GM23338 (cell line): ENCODE data around the gene YES1.
A peak's percentile ranks its signal among the peaks of the same experiment; 100 is the strongest.

Experiments used
- CREB1 ChIP-seq: fragments of 250-450 bp; sonication (Bioruptor Pico); IDR thresholded peaks from 2 replicates; pipeline ENCODE4 v1.5.0; 2020; ENCODE audit warnings: low read depth, mild to moderate bottlenecking, moderate library complexity
- EZH2 ChIP-seq: fragments of 200-600 bp; sonication (generic); IDR thresholded peaks from one replicate; pipeline ENCODE4 v1.8.0; 2017; ENCODE audit warnings: antibody characterized with exemption, mild to moderate bottlenecking, low read depth; ENCODE audit not compliant: unreplicated experiment
- EZH2phosphoT487 ChIP-seq: fragments of 200-600 bp; sonication (generic); IDR thresholded peaks from one replicate; pipeline ENCODE4 v1.8.1; 2018; ENCODE audit warnings: antibody characterized with exemption; ENCODE audit not compliant: unreplicated experiment
- JUNB ChIP-seq: IDR thresholded peaks from one replicate; pipeline ENCODE4 v1.6.1; 2016; ENCODE audit warnings: antibody characterized with exemption; ENCODE audit not compliant: unreplicated experiment
- NANOG ChIP-seq: IDR thresholded peaks from 2 replicates; pipeline ENCODE4 v1.6.1; 2016; ENCODE audit warnings: antibody characterized with exemption, borderline replicate concordance
- POLR2AphosphoS5 ChIP-seq: IDR thresholded peaks from 2 replicates; pipeline ENCODE4 v1.6.1; 2016; ENCODE audit warnings: antibody characterized with exemption, low read depth
- STAT1 ChIP-seq: IDR thresholded peaks from one replicate; pipeline ENCODE4 v1.6.1; 2016; ENCODE audit warnings: antibody characterized with exemption; ENCODE audit not compliant: unreplicated experiment
- ZNF114 ChIP-seq: fragments of 250-450 bp; sonication (Bioruptor Pico); IDR thresholded peaks from 2 replicates; pipeline ENCODE4 v1.5.0; 2020; ENCODE audit warnings: mild to moderate bottlenecking, moderate library complexity
- TF ChIP-seq, protein P1 (sequence below), 2 experiments: fragments of 200-600 bp in 1 of 2; sonication (generic) in 1 of 2; conservative IDR thresholded peaks; 2 replicates each; pipeline versions ENCODE4 v1.5.1 to v1.6.1; 2016 to 2017; ENCODE audit warnings: antibody characterized with exemption in 2 of 2, low read depth in 2 of 2, mild to moderate bottlenecking in 2 of 2, moderate library complexity in 1 of 2
- TF ChIP-seq, protein P2 (sequence below): IDR thresholded peaks from one replicate; pipeline ENCODE4 v1.6.1; 2018; ENCODE audit warnings: antibody characterized with exemption; ENCODE audit not compliant: unreplicated experiment
- TF ChIP-seq, protein P3 (sequence below): fragments of 250-450 bp; sonication (Bioruptor Pico); IDR thresholded peaks from 2 replicates; pipeline ENCODE4 v1.5.0; 2020; ENCODE audit warnings: mild to moderate bottlenecking, moderate library complexity

DNA sequence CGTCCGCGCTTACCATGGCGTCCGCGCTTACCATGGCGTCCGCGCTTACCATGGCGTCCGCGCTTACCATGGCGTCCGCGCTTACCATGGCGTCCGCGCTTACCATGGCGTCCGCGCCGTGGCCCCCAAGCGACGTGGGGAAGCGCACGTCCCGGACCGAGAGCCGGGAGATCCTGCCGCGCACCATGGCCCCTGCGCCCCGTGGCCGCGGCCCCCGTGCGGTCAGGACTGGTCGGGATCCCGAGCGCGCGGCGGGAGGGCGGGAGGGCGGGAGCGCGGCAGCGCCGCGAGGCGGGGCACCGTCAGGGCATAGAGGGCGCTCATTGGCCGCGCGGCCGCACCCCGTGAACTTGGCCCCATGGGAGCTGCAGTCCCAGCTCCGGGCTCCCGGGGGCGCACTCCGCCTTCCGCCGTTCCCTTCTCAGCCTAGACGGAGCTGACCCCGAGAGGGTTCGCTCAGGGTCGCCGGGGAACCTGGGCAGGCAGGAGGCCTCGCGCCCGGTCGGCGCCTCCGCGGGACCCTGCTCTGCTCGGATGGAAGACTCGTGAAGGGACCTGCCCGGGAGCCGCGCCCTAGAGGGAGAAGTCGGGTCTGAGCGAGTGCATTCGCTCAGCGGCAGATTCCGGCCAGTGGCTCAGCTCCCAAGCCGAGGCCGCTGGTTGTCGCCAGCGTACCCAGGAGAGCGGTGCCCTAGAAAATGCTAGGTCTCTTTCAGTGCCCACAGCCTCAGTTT, 99.5 kb downstream of the YES1 start, which contains the start of gene ENOSF1:
- TF ChIP-seq POLR2AphosphoS5 (peak; percentile 81), EZH2 (no peak), CREB1 (CRISPR knock-in tag) (no peak; the same call in 1 of the 2 replicates), NANOG (no peak), STAT1 (no peak), EZH2phosphoT487 (no peak), JUNB (no peak), ZNF114 (CRISPR knock-in tag) (no peak)
- TF ChIP-seq, protein P1, sequence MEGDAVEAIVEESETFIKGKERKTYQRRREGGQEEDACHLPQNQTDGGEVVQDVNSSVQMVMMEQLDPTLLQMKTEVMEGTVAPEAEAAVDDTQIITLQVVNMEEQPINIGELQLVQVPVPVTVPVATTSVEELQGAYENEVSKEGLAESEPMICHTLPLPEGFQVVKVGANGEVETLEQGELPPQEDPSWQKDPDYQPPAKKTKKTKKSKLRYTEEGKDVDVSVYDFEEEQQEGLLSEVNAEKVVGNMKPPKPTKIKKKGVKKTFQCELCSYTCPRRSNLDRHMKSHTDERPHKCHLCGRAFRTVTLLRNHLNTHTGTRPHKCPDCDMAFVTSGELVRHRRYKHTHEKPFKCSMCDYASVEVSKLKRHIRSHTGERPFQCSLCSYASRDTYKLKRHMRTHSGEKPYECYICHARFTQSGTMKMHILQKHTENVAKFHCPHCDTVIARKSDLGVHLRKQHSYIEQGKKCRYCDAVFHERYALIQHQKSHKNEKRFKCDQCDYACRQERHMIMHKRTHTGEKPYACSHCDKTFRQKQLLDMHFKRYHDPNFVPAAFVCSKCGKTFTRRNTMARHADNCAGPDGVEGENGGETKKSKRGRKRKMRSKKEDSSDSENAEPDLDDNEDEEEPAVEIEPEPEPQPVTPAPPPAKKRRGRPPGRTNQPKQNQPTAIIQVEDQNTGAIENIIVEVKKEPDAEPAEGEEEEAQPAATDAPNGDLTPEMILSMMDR (conservative IDR thresholded peaks at IDR 0.05; ENCODE audit: low read depth in 2 of 2), result peak; percentile 51 to 80
- TF ChIP-seq, protein P2, sequence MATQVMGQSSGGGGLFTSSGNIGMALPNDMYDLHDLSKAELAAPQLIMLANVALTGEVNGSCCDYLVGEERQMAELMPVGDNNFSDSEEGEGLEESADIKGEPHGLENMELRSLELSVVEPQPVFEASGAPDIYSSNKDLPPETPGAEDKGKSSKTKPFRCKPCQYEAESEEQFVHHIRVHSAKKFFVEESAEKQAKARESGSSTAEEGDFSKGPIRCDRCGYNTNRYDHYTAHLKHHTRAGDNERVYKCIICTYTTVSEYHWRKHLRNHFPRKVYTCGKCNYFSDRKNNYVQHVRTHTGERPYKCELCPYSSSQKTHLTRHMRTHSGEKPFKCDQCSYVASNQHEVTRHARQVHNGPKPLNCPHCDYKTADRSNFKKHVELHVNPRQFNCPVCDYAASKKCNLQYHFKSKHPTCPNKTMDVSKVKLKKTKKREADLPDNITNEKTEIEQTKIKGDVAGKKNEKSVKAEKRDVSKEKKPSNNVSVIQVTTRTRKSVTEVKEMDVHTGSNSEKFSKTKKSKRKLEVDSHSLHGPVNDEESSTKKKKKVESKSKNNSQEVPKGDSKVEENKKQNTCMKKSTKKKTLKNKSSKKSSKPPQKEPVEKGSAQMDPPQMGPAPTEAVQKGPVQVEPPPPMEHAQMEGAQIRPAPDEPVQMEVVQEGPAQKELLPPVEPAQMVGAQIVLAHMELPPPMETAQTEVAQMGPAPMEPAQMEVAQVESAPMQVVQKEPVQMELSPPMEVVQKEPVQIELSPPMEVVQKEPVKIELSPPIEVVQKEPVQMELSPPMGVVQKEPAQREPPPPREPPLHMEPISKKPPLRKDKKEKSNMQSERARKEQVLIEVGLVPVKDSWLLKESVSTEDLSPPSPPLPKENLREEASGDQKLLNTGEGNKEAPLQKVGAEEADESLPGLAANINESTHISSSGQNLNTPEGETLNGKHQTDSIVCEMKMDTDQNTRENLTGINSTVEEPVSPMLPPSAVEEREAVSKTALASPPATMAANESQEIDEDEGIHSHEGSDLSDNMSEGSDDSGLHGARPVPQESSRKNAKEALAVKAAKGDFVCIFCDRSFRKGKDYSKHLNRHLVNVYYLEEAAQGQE, result no peak
- TF ChIP-seq, protein P3, sequence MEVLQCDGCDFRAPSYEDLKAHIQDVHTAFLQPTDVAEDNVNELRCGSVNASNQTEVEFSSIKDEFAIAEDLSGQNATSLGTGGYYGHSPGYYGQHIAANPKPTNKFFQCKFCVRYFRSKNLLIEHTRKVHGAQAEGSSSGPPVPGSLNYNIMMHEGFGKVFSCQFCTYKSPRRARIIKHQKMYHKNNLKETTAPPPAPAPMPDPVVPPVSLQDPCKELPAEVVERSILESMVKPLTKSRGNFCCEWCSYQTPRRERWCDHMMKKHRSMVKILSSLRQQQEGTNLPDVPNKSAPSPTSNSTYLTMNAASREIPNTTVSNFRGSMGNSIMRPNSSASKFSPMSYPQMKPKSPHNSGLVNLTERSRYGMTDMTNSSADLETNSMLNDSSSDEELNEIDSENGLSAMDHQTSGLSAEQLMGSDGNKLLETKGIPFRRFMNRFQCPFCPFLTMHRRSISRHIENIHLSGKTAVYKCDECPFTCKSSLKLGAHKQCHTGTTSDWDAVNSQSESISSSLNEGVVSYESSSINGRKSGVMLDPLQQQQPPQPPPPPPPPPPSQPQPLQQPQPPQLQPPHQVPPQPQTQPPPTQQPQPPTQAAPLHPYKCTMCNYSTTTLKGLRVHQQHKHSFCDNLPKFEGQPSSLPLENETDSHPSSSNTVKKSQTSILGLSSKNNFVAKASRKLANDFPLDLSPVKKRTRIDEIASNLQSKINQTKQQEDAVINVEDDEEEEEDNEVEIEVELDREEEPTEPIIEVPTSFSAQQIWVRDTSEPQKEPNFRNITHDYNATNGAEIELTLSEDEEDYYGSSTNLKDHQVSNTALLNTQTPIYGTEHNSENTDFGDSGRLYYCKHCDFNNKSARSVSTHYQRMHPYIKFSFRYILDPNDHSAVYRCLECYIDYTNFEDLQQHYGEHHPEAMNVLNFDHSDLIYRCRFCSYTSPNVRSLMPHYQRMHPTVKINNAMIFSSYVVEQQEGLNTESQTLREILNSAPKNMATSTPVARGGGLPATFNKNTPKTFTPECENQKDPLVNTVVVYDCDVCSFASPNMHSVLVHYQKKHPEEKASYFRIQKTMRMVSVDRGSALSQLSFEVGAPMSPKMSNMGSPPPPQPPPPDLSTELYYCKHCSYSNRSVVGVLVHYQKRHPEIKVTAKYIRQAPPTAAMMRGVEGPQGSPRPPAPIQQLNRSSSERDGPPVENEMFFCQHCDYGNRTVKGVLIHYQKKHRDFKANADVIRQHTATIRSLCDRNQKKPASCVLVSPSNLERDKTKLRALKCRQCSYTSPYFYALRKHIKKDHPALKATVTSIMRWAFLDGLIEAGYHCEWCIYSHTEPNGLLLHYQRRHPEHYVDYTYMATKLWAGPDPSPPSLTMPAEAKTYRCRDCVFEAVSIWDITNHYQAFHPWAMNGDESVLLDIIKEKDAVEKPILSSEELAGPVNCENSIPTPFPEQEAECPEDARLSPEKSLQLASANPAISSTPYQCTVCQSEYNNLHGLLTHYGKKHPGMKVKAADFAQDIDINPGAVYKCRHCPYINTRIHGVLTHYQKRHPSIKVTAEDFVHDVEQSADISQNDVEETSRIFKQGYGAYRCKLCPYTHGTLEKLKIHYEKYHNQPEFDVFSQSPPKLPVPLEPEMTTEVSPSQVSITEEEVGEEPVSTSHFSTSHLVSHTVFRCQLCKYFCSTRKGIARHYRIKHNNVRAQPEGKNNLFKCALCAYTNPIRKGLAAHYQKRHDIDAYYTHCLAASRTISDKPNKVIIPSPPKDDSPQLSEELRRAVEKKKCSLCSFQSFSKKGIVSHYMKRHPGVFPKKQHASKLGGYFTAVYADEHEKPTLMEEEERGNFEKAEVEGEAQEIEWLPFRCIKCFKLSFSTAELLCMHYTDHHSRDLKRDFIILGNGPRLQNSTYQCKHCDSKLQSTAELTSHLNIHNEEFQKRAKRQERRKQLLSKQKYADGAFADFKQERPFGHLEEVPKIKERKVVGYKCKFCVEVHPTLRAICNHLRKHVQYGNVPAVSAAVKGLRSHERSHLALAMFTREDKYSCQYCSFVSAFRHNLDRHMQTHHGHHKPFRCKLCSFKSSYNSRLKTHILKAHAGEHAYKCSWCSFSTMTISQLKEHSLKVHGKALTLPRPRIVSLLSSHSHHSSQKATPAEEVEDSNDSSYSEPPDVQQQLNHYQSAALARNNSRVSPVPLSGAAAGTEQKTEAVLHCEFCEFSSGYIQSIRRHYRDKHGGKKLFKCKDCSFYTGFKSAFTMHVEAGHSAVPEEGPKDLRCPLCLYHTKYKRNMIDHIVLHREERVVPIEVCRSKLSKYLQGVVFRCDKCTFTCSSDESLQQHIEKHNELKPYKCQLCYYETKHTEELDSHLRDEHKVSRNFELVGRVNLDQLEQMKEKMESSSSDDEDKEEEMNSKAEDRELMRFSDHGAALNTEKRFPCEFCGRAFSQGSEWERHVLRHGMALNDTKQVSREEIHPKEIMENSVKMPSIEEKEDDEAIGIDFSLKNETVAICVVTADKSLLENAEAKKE (CRISPR knock-in tag), result no peak
